Activated CD4-positive, alpha-beta memory T cell treated with anti-CD3 and anti-CD28 coated beads, Interleukin-2, amount 10 ng/mL, durations not matched to agents 7 days and 5 days (primary cell): ENCODE data around the gene CDKL4. TPM values are rescaled to one million over a fixed set of nuclear protein-coding genes. Genes with fewer than 3 reads are reported as not detected.
A peak's percentile ranks its signal among the peaks of the same experiment; 100 is the strongest.

Source experiments
- CTCF ChIA-PET: fragments of 350-600 bp; sonication (Branson Sonifier 250); formaldehyde crosslinking; loops from one replicate; lab custom pipeline; 2021; ENCODE audit warnings: antibody characterized with exemption, inconsistent platforms; lab: Charles Lee
- POLR2A ChIA-PET: fragments of 350-600 bp; sonication (Branson Sonifier 250); formaldehyde crosslinking; loops from one replicate; lab custom pipeline; 2021; ENCODE audit warnings: antibody characterized with exemption; lab: Charles Lee
- DNase-seq: peaks from one replicate; pipeline ENCODE4 v3.0.0-alpha.2; 2020
- H3K27ac Mint-ChIP-seq: one replicate; pipeline ENCODE4 v1.8.0; 2021; ENCODE audit warnings: mild to moderate bottlenecking, mixed read lengths
- H3K27me3 Mint-ChIP-seq: one replicate; pipeline ENCODE4 v1.8.0; 2021; ENCODE audit warnings: mixed read lengths
- H3K36me3 Mint-ChIP-seq: one replicate; pipeline ENCODE4 v1.8.0; 2021; ENCODE audit warnings: low read depth, mixed read lengths
- H3K4me1 Mint-ChIP-seq: one replicate; pipeline ENCODE4 v1.8.0; 2021; ENCODE audit warnings: mixed read lengths
- H3K4me3 Mint-ChIP-seq: one replicate; pipeline ENCODE4 v1.8.0; 2021; ENCODE audit warnings: mild to moderate bottlenecking, mixed read lengths
- H3K9me3 Mint-ChIP-seq: one replicate; pipeline ENCODE4 v1.8.0; 2021; ENCODE audit warnings: mixed read lengths
- total RNA-seq, 2 experiments: library from RNA; stranded (reverse); gene quantifications; one replicate each; pipeline ENCODE4 v1.2.3, GENCODE V29; 2021

The CDKL4 gene
- total RNA-seq, 2 experiments from 2014 or later: 0.25 TPM; not detected in 1

GRCh38 chr2:39225567-39225966, 18.2 kb downstream of the CDKL4 start:
- peaks cover 62% of the 10 kb centered on the region for H3K4me1 Mint-ChIP-seq
- peak overlapping the region; percentile 41 for H3K27ac Mint-ChIP-seq
- no peak for DNase-seq
- ChIA-PET CTCF (interaction anchor here (0.9 to 1.9 kb wide), 6 partner anchors 20 to 278 kb away, joined by 3 to 10 read pairs (median 5); partner anchors contain the start of gene SOS1), POLR2A (interaction anchor here (0.9 to 7.7 kb wide), 7 partner anchors 8 to 101 kb away, joined by 3 to 387 read pairs (median 4); partner anchors contain the start of gene SOS1)
- peaks cover 22% of the 10 kb centered on the region for H3K36me3 Mint-ChIP-seq
- H3K4me3 Mint-ChIP-seq: no peak overlapping the region
- H3K9me3 Mint-ChIP-seq: peaks cover 7% of the 10 kb centered on the region
- H3K27me3 Mint-ChIP-seq: no peaks in the 10 kb centered on the region

- H3K36me3 Mint-ChIP-seq: peaks cover 30% of the 10 kb centered on the region
- H3K27me3 Mint-ChIP-seq: no peaks in the 10 kb centered on the region
- DNase-seq: no peak
- H3K9me3 Mint-ChIP-seq: peaks cover 7% of the 10 kb centered on the region
- no peak overlapping the region for H3K4me3 Mint-ChIP-seq
- no peak overlapping the region for H3K27ac Mint-ChIP-seq
- H3K4me1 Mint-ChIP-seq: peaks cover 66% of the 10 kb centered on the region
- ChIA-PET POLR2A (interaction anchor here (7.7 kb wide), 1 partner anchor 100 kb away, joined by 387 read pairs; the partner anchor contains the start of gene SOS1), CTCF (interaction anchor here (0.7 to 1.5 kb wide), 2 partner anchors 100 to 849 kb away, joined by 3 to 6 read pairs; no protein-coding TSS in a partner anchor)
These were observed 19.9 kb downstream of the CDKL4 start for GRCh38 chr2:39223909-39224308.

- Mint-ChIP-seq H3K27me3 (no peaks in the 10 kb centered on the region), H3K36me3 (peaks cover 28% of the 10 kb centered on the region), H3K27ac (no peak overlapping the region), H3K4me3 (no peak overlapping the region), H3K4me1 (peaks cover 65% of the 10 kb centered on the region), H3K9me3 (peaks cover 7% of the 10 kb centered on the region)
- ChIA-PET CTCF (interaction anchor here (0.6 to 1.6 kb wide), 3 partner anchors 97 to 633 kb away, joined by 3 to 4 read pairs (median 3); no protein-coding TSS in a partner anchor), POLR2A (interaction anchor here (8.9 kb wide), 1 partner anchor 95 kb away, joined by 543 read pairs; the partner anchor contains the start of gene SOS1)
- DNase-seq: no peak
These were observed 22.3 kb downstream of the CDKL4 start for GRCh38 chr2:39221459-39221858.

- H3K27ac Mint-ChIP-seq: peak overlapping the region; percentile 73
- no peaks in the 10 kb centered on the region for H3K27me3 Mint-ChIP-seq
- H3K9me3 Mint-ChIP-seq: peaks cover 7% of the 10 kb centered on the region
- H3K4me3 Mint-ChIP-seq: peak overlapping the region; percentile 55
- peaks cover 28% of the 10 kb centered on the region for H3K36me3 Mint-ChIP-seq
- ChIA-PET CTCF (interaction anchor here (5.9 kb wide), 1 partner anchor 9 kb away, joined by 54 read pairs; no protein-coding TSS in a partner anchor), POLR2A (interaction anchor here (8.9 to 10.3 kb wide), 2 partner anchors 80 to 94 kb away, joined by 238 to 543 read pairs; partner anchors contain the start of gene SOS1)
- no peak for DNase-seq
- H3K4me1 Mint-ChIP-seq: peaks cover 67% of the 10 kb centered on the region
These were observed 23.6 kb downstream of the CDKL4 start for GRCh38 chr2:39220136-39220535.

GRCh38 chr2:39218391-39218790, 25.4 kb downstream of the CDKL4 start:
- Mint-ChIP-seq H3K27me3 (no peaks in the 10 kb centered on the region), H3K36me3 (peaks cover 37% of the 10 kb centered on the region), H3K4me1 (peaks cover 72% of the 10 kb centered on the region), H3K9me3 (peaks cover 7% of the 10 kb centered on the region), H3K4me3 (peak overlapping the region; percentile 66), H3K27ac (peak overlapping the region; percentile 95)
- peak; percentile 55 for DNase-seq
- ChIA-PET CTCF (interaction anchor here (0.6 to 5.9 kb wide), 8 partner anchors 11 to 271 kb away, joined by 3 to 54 read pairs (median 6); partner anchors contain the start of gene SOS1), POLR2A (interaction anchor here (1.1 to 10.3 kb wide), 6 partner anchors 9 to 105 kb away, joined by 3 to 543 read pairs (median 30); partner anchors contain the start of gene SOS1)

GRCh38 chr2:39217192-39217550, 26.6 kb downstream of the CDKL4 start:
- Mint-ChIP-seq H3K27ac (peak overlapping the region; percentile 95), H3K4me1 (peaks cover 75% of the 10 kb centered on the region), H3K9me3 (peaks cover 11% of the 10 kb centered on the region), H3K27me3 (no peaks in the 10 kb centered on the region), H3K36me3 (peaks cover 38% of the 10 kb centered on the region), H3K4me3 (peak overlapping the region; percentile 45)
- POLR2A ChIA-PET: interaction anchor here (0.6 to 10.3 kb wide), 10 partner anchors 9 to 616 kb away, joined by 3 to 543 read pairs (median 5); partner anchors contain the start of genes SOS1 and SRSF7
- CTCF ChIA-PET: interaction anchor here (1.2 to 5.9 kb wide), 6 partner anchors 12 to 158 kb away, joined by 3 to 54 read pairs (median 7); partner anchors contain the start of gene SOS1
- DNase-seq: no peak

GRCh38 chr2:39216346-39217191, 27.2 kb downstream of the CDKL4 start:
- peaks cover 5% of the 10 kb centered on the region for H3K9me3 Mint-ChIP-seq
- H3K27ac Mint-ChIP-seq: peak overlapping the region; percentile 95
- CTCF ChIA-PET: interaction anchor here (1.2 to 5.9 kb wide), 7 partner anchors 12 to 98 kb away, joined by 3 to 54 read pairs (median 5); partner anchors contain the start of gene SOS1
- H3K4me1 Mint-ChIP-seq: peaks cover 74% of the 10 kb centered on the region
- H3K27me3 Mint-ChIP-seq: no peaks in the 10 kb centered on the region
- H3K36me3 Mint-ChIP-seq: peaks cover 34% of the 10 kb centered on the region
- H3K4me3 Mint-ChIP-seq: peak overlapping the region; percentile 45
- peak; percentile 89 for DNase-seq
- POLR2A ChIA-PET: interaction anchor here (0.8 to 10.3 kb wide), 11 partner anchors 11 to 616 kb away, joined by 3 to 543 read pairs (median 4); partner anchors contain the start of genes SOS1 and SRSF7

- DNase-seq: no peak
- peaks cover 3% of the 10 kb centered on the region for H3K9me3 Mint-ChIP-seq
- CTCF ChIA-PET: interaction anchor here (0.5 to 5.9 kb wide), 6 partner anchors 13 to 224 kb away, joined by 3 to 54 read pairs (median 4); no protein-coding TSS in a partner anchor
- peak overlapping the region; percentile 95 for H3K27ac Mint-ChIP-seq
- H3K4me3 Mint-ChIP-seq: no peak overlapping the region
- H3K36me3 Mint-ChIP-seq: peaks cover 40% of the 10 kb centered on the region
- POLR2A ChIA-PET: interaction anchor here (0.6 to 10.3 kb wide), 9 partner anchors 10 to 99 kb away, joined by 3 to 543 read pairs (median 6); partner anchors contain the start of gene SOS1
- H3K4me1 Mint-ChIP-seq: peaks cover 80% of the 10 kb centered on the region
- H3K27me3 Mint-ChIP-seq: no peaks in the 10 kb centered on the region
These were observed 28.2 kb downstream of the CDKL4 start for GRCh38 chr2:39215545-39215944.

GRCh38 chr2:39213015-39213414, 30.8 kb downstream of the CDKL4 start:
- no peak overlapping the region for H3K4me3 Mint-ChIP-seq
- ChIA-PET POLR2A (interaction anchor here (1.1 to 10.3 kb wide), 4 partner anchors 73 to 93 kb away, joined by 3 to 238 read pairs (median 24); partner anchors contain the start of gene SOS1), CTCF (interaction anchor here (0.9 to 1.8 kb wide), 2 partner anchors 16 to 79 kb away, joined by 3 to 8 read pairs; no protein-coding TSS in a partner anchor)
- no peaks in the 10 kb centered on the region for H3K27me3 Mint-ChIP-seq
- H3K27ac Mint-ChIP-seq: peak overlapping the region; percentile 8
- peaks cover 60% of the 10 kb centered on the region for H3K4me1 Mint-ChIP-seq
- DNase-seq: no peak
- peaks cover 34% of the 10 kb centered on the region for H3K36me3 Mint-ChIP-seq
- peaks cover 3% of the 10 kb centered on the region for H3K9me3 Mint-ChIP-seq

- H3K4me3 Mint-ChIP-seq: no peak overlapping the region
- ChIA-PET POLR2A (interaction anchor here (1.1 to 10.3 kb wide), 6 partner anchors 8 to 91 kb away, joined by 3 to 238 read pairs (median 14); partner anchors contain the start of gene SOS1), CTCF (interaction anchor here (0.6 to 1.8 kb wide), 5 partner anchors 17 to 545 kb away, joined by 3 to 7 read pairs (median 3); partner anchors contain the start of gene GALM)
- H3K27ac Mint-ChIP-seq: peak overlapping the region; percentile 29
- H3K4me1 Mint-ChIP-seq: peaks cover 41% of the 10 kb centered on the region
- DNase-seq: no peak
- H3K36me3 Mint-ChIP-seq: peaks cover 32% of the 10 kb centered on the region
- H3K9me3 Mint-ChIP-seq: peaks cover 3% of the 10 kb centered on the region
- H3K27me3 Mint-ChIP-seq: no peaks in the 10 kb centered on the region
These were observed 32.9 kb downstream of the CDKL4 start for GRCh38 chr2:39210846-39211245.

GRCh38 chr2:39203382-39203781, 40.4 kb downstream of the CDKL4 start:
- peak overlapping the region; percentile 54 for H3K27ac Mint-ChIP-seq
- H3K4me3 Mint-ChIP-seq: peak overlapping the region; percentile 58
- peaks cover 25% of the 10 kb centered on the region for H3K9me3 Mint-ChIP-seq
- ChIA-PET CTCF (interaction anchor here (1.1 to 1.5 kb wide), 2 partner anchors 24 to 60 kb away, joined by 3 to 4 read pairs; no protein-coding TSS in a partner anchor), POLR2A (interaction anchor here (0.7 to 4.1 kb wide), 9 partner anchors 8 to 84 kb away, joined by 3 to 16 read pairs (median 4); no protein-coding TSS in a partner anchor)
- DNase-seq: no peak
- H3K4me1 Mint-ChIP-seq: peaks cover 26% of the 10 kb centered on the region
- no peaks in the 10 kb centered on the region for H3K27me3 Mint-ChIP-seq
- H3K36me3 Mint-ChIP-seq: peaks cover 34% of the 10 kb centered on the region
